GM12891 (cell line): ENCODE data around the gene RASL12.

Source experiments
- POLR2A ChIP-seq: IDR thresholded peaks from 2 replicates; pipeline ENCODE4 v1.6.1; 2011; ENCODE audit warnings: low read depth, low read length, control low read depth
- POLR2AphosphoS5 ChIP-seq: IDR thresholded peaks from 2 replicates; pipeline ENCODE4 v1.6.1; 2011; ENCODE audit warnings: low read depth, low read length, control low read depth
- TAF1 ChIP-seq: IDR thresholded peaks from 2 replicates; pipeline ENCODE4 v1.6.1; 2011; ENCODE audit warnings: low read depth, low read length, control low read depth

- TF ChIP-seq POLR2A (no peak), POLR2AphosphoS5 (no peak), TAF1 (no peak)
Measured at GRCh38 chr15:65087411-65087810, 19.6 kb upstream of the RASL12 start.
